K562 (cell line): Measurements from ENCODE around the gene PODXL2. TPM values are rescaled to one million over a fixed set of nuclear protein-coding genes. Genes with fewer than 3 reads are reported as not detected.

Experiments used
- ATAC-seq: fragments of 200-7000 bp; cut with Tn5 transposase; 3 replicates; pipeline ENCODE4 v1.9.1; 2020; ENCODE audit warnings: moderate library complexity
- BruUV-seq: library from RNA; stranded (reverse); fragments of 400-500 nt; replicated peaks from 2 replicates; lab custom pipeline; 2021; lab: Mats Ljungman, UMichigan
- CTCF ChIA-PET: fragments of 300-600 bp; formaldehyde crosslinking; extraction: SDS; loops from one replicate; lab custom pipeline; 2021; ENCODE audit warnings: low intra/inter-chr PET ratio; lab: Yijun Ruan, JAX
- POLR2A ChIA-PET: fragments of 300-600, 350-650 bp; sonication (Branson Sonifier 250); formaldehyde crosslinking; extraction: SDS; loops from one replicate; lab custom pipeline; 2021; ENCODE audit warnings: antibody characterized with exemption, inconsistent platforms; lab: Yijun Ruan, JAX
- DNase-seq, 4 experiments: peaks; one replicate each; pipeline versions ENCODE4 v3.0.0 to v3.0.0-alpha.2; 2011 to 2018; ENCODE audit warnings: low spot score in 3 of 4, mixed read lengths in 3 of 4; ENCODE audit errors: extremely low read depth in 1 of 4
- FAIRE-seq: peaks from 2 replicates; lab custom pipeline; 2011; peaks lifted over from hg19 to GRCh38; lab: Jason Lieb, UNC
- H2AFZ ChIP-seq: 2 replicates; pipeline ENCODE4 v1.6.0; 2011; ENCODE audit warnings: low read depth, low read length, control low read depth, inconsistent platforms
- H3K27ac ChIP-seq: fragments of 200-600 bp; 3 replicates; pipeline ENCODE4 v1.8.0; 2011; ENCODE audit warnings: low read depth, mild to moderate bottlenecking, control low read depth, inconsistent platforms, low read length, moderate library complexity, mixed read lengths; ENCODE audit errors: extremely low read depth
- H3K27me3 ChIP-seq, 2 experiments: fragments of 300-600 bp in 1 of 2; 2 replicates in 1 of 2; 3 replicates in 1 of 2; pipeline versions ENCODE4 v1.6.0 to v1.8.0; 2011; ENCODE audit warnings: inconsistent platforms in 2 of 2, low read length in 2 of 2, mild to moderate bottlenecking in 1 of 2, mixed read lengths in 1 of 2, moderate library complexity in 1 of 2; ENCODE audit not compliant: control insufficient read depth in 2 of 2, insufficient read depth in 2 of 2
- H3K36me3 ChIP-seq: fragments of 300-600 bp; 3 replicates; pipeline ENCODE4 v1.8.0; 2011; ENCODE audit warnings: mild to moderate bottlenecking, low read length, inconsistent platforms; ENCODE audit not compliant: control insufficient read depth, insufficient read depth
- H3K4me1 ChIP-seq, 2 experiments: fragments of 200-600 bp in 1 of 2; replicated peaks in 1 of 2; 2 replicates in 1 of 2; 3 replicates in 1 of 2; pipeline versions ENCODE4 v1.5.1 to v1.8.0; 2011; ENCODE audit warnings: inconsistent platforms in 2 of 2, low read length in 2 of 2, mild to moderate bottlenecking in 1 of 2, mixed read lengths in 1 of 2, moderate library complexity in 1 of 2; ENCODE audit not compliant: control insufficient read depth in 2 of 2, insufficient read depth in 2 of 2
- H3K4me2 ChIP-seq: 2 replicates; pipeline ENCODE4 v1.6.1; 2011; ENCODE audit warnings: low read length, control low read depth, inconsistent platforms, mixed read lengths; ENCODE audit not compliant: insufficient read depth
- H3K4me3 ChIP-seq: fragments of 200-600 bp; sonication (generic), shearing (Covaris generic); 2 replicates; pipeline ENCODE4 v1.5.1; 2016; ENCODE audit warnings: control low read depth, inconsistent platforms
- H3K79me2 ChIP-seq: fragments of 200-600 bp; 3 replicates; pipeline ENCODE4 v1.8.0; 2011; ENCODE audit warnings: low read length, inconsistent platforms; ENCODE audit not compliant: control insufficient read depth, insufficient read depth
- H3K9ac ChIP-seq, 2 experiments: 2 replicates each; pipeline versions ENCODE4 v1.6.0 to v1.6.1; 2011; ENCODE audit warnings: low read depth in 2 of 2, low read length in 2 of 2, control low read depth in 1 of 2, inconsistent platforms in 1 of 2, mild to moderate bottlenecking in 1 of 2, mixed read lengths in 1 of 2; ENCODE audit not compliant: insufficient read depth in 1 of 2
- H3K9me1 ChIP-seq: one replicate; pipeline ENCODE4 v1.6.0; 2011; ENCODE audit warnings: inconsistent platforms, mild to moderate bottlenecking, low read length, moderate library complexity; ENCODE audit not compliant: control insufficient read depth, insufficient read depth
- H3K9me3 ChIP-seq: replicated peaks from 2 replicates; pipeline ENCODE4 v1.5.1; 2011; ENCODE audit warnings: low read depth, low read length, inconsistent platforms; ENCODE audit not compliant: control insufficient read depth, insufficient read depth
- H4K20me1 ChIP-seq: replicated peaks from 2 replicates; pipeline ENCODE4 v1.6.1; 2011; ENCODE audit warnings: low read length, inconsistent platforms, mixed read lengths; ENCODE audit not compliant: control insufficient read depth, insufficient read depth
- AFF4 ChIP-seq: sonication (generic); formaldehyde crosslinking; IDR thresholded peaks from 2 replicates; pipeline ENCODE4 v1.8.0; 2023; ENCODE audit warnings: mild to moderate bottlenecking, missing genetic modification reagents
- E2F3 ChIP-seq: fragments of 250-450 bp; sonication (Bioruptor Pico); IDR thresholded peaks from 2 replicates; pipeline ENCODE4 v1.4.0; 2020; ENCODE audit warnings: mild to moderate bottlenecking
- GATA2 ChIP-seq: sonication (generic); formaldehyde crosslinking; IDR thresholded peaks from 2 replicates; pipeline ENCODE4 v1.4.0; 2020; ENCODE audit warnings: mild to moderate bottlenecking, missing genetic modification reagents
- PHB ChIP-seq: fragments of 250-450 bp; sonication (Bioruptor Pico); IDR thresholded peaks from 2 replicates; pipeline ENCODE4 v1.5.0; 2021
- POLR3G ChIP-seq: IDR thresholded peaks from 2 replicates; pipeline ENCODE4 v1.6.1; 2011; ENCODE audit not compliant: insufficient read length, insufficient replicate concordance; ENCODE audit errors: extremely low read depth
- PRDM10 ChIP-seq: fragments of 450-650 bp; IDR thresholded peaks from 2 replicates; pipeline ENCODE4 v1.6.1; 2018; ENCODE audit not compliant: partially characterized antibody
- PRPF4 ChIP-seq: fragments of 200-400 bp; formaldehyde crosslinking; IDR thresholded peaks from one replicate; pipeline ENCODE4 v1.6.1; 2017; ENCODE audit warnings: low read length, low read depth, mild to moderate bottlenecking; ENCODE audit not compliant: insufficient read depth, poor library complexity, severe bottlenecking
- PURB ChIP-seq: sonication (generic); formaldehyde crosslinking; IDR thresholded peaks from 2 replicates; pipeline ENCODE4 v1.9.0; 2021; ENCODE audit warnings: low read depth, mild to moderate bottlenecking, missing genetic modification reagents
- RBFOX2 ChIP-seq: fragments of 200-400 bp; formaldehyde crosslinking; IDR thresholded peaks from 2 replicates; pipeline ENCODE4 v1.6.1; 2017; ENCODE audit warnings: low read depth, mild to moderate bottlenecking, low read length, moderate library complexity
- SAFB2 ChIP-seq: fragments of 200-400 bp; formaldehyde crosslinking; IDR thresholded peaks from 2 replicates; pipeline ENCODE4 v1.6.1; 2018; ENCODE audit warnings: borderline replicate concordance, low read length, low read depth, moderate library complexity; ENCODE audit not compliant: severe bottlenecking
- ZNF586 ChIP-seq: fragments of 450-650 bp; formaldehyde crosslinking; conservative IDR thresholded peaks from 2 replicates; pipeline ENCODE4 v1.4.0; 2020; ENCODE audit warnings: mild to moderate bottlenecking, moderate library complexity
- ZNF77 ChIP-seq: fragments of 250-450 bp; sonication (Bioruptor Pico); IDR thresholded peaks from 2 replicates; pipeline ENCODE4 v1.5.0; 2020
- WGBS: fragments of 100-300 bp; shearing (Covaris generic); methylation state at CpG from one replicate; pipeline ENCODE4 v1.1.6; 2016; ENCODE audit warnings: low coverage, mixed read lengths; ENCODE audit not compliant: insufficient coverage; ENCODE audit errors: missing lambda C conversion rate; 5-methylcytosine and 5-hydroxymethylcytosine counted together
- in situ Hi-C: fragments of 300-500 bp; cut with MboI; formaldehyde crosslinking; loops from 4 replicates; pipeline ENCODE4 v1.15.0; 2018; ENCODE audit warnings: inconsistent platforms, mixed read lengths
- intact Hi-C: fragments of 100-400 bp; cut with micrococcal nuclease; formaldehyde crosslinking; loops from 2 replicates; pipeline ENCODE4 v1.14.2; 2022
- polyA plus RNA-seq, 8 experiments: library from polyadenylated mRNA; depleted of rRNA in 4 of 8; stranded (reverse) in 5 of 8; unstranded in 3 of 8; fragments of >200 nt; fragmentation: Nextera tagmentation in 2 of 8; fragmentation: Illumina TruSeq in 1 of 8; extraction: Ambion mirVana in 2 of 8; extraction: Trizol in 1 of 8; gene quantifications; 2 replicates each; pipeline versions ENCODE4 v1.2.1 to v1.2.3, GENCODE V29; 2011 to 2014; ENCODE audit warnings: inconsistent platforms in 1 of 8, missing spikeins in 1 of 8
- total RNA-seq, 7 experiments: library from RNA; depleted of rRNA in 6 of 7; stranded (reverse); fragments of >200 nt in 6 of 7; fragmentation: Illumina TruSeq in 2 of 7; extraction: Trizol in 2 of 7; gene quantifications; 2 replicates each; pipeline versions ENCODE4 v1.2.1 to v1.2.3, GENCODE V29; 2011 to 2021; ENCODE audit warnings: low replicate concordance in 1 of 7

PODXL2 gene
- total and polyA plus RNA-seq, 9 of the 15 experiments (the other 6 are each of a cell fraction or from before 2014, with no cell fraction given): 0.03 to 52.5 (median 21.9) TPM

- BruUV-seq: no TSS peak
- TF ChIP-seq ZNF77 (CRISPR knock-in tag) (no peak), PURB (no peak), PRDM10 (no peak), GATA2 (CRISPR knock-in tag) (no peak), SAFB2 (no peak), POLR3G (no peak), E2F3 (CRISPR knock-in tag) (no peak), AFF4 (CRISPR knock-in tag) (no peak), RBFOX2 (no peak), PHB (no peak), ZNF586 (CRISPR knock-in tag) (no peak), PRPF4 (no peak)
- TF ChIP-seq, all 486 proteins: peak for 0
- in situ Hi-C loops: no loop called here
- ChIA-PET CTCF (no interaction called here), POLR2A (interaction anchor here (0.5 kb wide), 1 partner anchor 918 kb away, joined by 3 read pairs; no protein-coding TSS in a partner anchor)
- no peak for DNase-seq
- H3K4me3 ChIP-seq: no peak overlapping the region
- 27% methylated on average over 17 of the region's 19 CpGs for WGBS
- no peaks in the 10 kb centered on the region for H3K79me2 ChIP-seq
- no peak overlapping the region for H2AFZ ChIP-seq
- H3K4me2 ChIP-seq: no peak overlapping the region
- no peak for ATAC-seq
- H3K9ac ChIP-seq: peak overlapping the region in 1 of 2 experiments; percentile 58; a peak in 1 of 4 replicates
- H3K27me3 ChIP-seq: peaks cover 0 to 20% of the 10 kb centered on the region in 2 experiments; a peak in 4 of 5 replicates
- intact Hi-C loops: loop anchor here (10.0 kb wide), 1 partner anchor 275 kb away; no protein-coding TSS in a partner anchor
- no peak overlapping the region for H3K27ac ChIP-seq
- H3K4me1 ChIP-seq: no peaks in the 10 kb centered on the region
- FAIRE-seq: no peak
- H3K9me1 ChIP-seq: no peaks in the 10 kb centered on the region
- H3K36me3 ChIP-seq: no peaks in the 10 kb centered on the region
- H4K20me1 ChIP-seq: no peaks in the 10 kb centered on the region
- H3K9me3 ChIP-seq: no peaks in the 10 kb centered on the region
These were observed 60.4 kb downstream of the PODXL2 start for GRCh38 chr3:127689266-127689860.
